Activated T-helper 17 cell treated with anti-CD3 and anti-CD28 coated beads, Interleukin-2, amount 50 U/mL, for 72 hours (primary cell): ENCODE measurements around the gene ACYP2. TPM values are rescaled to one million over a fixed set of nuclear protein-coding genes. Genes with fewer than 3 reads are reported as not detected.

Experiments
- ATAC-seq: fragments of 150-1000 bp; cut with Tn5 transposase; replicated peaks from 2 replicates; pipeline ENCODE4 v1.10.0; 2021; ENCODE audit warnings: mild to moderate bottlenecking, moderate library complexity
- H3K27ac Mint-ChIP-seq: one replicate; pipeline ENCODE4 v1.8.0; 2022; ENCODE audit warnings: mixed read lengths
- H3K27me3 Mint-ChIP-seq: one replicate; pipeline ENCODE4 v1.8.0; 2022; ENCODE audit warnings: mixed read lengths
- H3K36me3 Mint-ChIP-seq: one replicate; pipeline ENCODE4 v1.8.0; 2022; ENCODE audit warnings: low read depth, mild to moderate bottlenecking, mixed read lengths
- H3K4me1 Mint-ChIP-seq: one replicate; pipeline ENCODE4 v1.8.0; 2022; ENCODE audit warnings: mixed read lengths
- H3K4me3 Mint-ChIP-seq: one replicate; pipeline ENCODE4 v1.8.0; 2022; ENCODE audit warnings: mild to moderate bottlenecking, mixed read lengths
- H3K9me3 Mint-ChIP-seq: one replicate; pipeline ENCODE4 v1.8.0; 2022; ENCODE audit warnings: mixed read lengths
- total RNA-seq, 2 donors: library from RNA; stranded (reverse); gene quantifications; one replicate each; pipeline ENCODE4 v1.2.3, GENCODE V29; 2022

Gene ACYP2
- total RNA-seq, 2 donors from 2014 or later: 7.2 to 9.7 TPM

DNA sequence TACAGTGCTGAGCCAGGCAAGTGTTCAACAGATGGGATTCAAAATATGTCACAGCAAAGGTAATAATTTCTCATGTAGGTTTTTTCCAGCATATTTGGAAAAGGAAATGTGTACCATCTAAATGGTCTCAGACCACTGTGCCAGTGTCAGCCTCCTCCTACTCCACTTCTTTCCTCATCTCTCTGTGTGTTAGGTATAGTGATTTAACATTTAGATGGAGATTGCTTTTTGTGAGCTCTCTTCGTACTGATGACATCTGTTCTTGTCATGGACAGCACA is 221.5 kb downstream of the ACYP2 start:
- no peak overlapping the region for H3K27ac Mint-ChIP-seq

DNA sequence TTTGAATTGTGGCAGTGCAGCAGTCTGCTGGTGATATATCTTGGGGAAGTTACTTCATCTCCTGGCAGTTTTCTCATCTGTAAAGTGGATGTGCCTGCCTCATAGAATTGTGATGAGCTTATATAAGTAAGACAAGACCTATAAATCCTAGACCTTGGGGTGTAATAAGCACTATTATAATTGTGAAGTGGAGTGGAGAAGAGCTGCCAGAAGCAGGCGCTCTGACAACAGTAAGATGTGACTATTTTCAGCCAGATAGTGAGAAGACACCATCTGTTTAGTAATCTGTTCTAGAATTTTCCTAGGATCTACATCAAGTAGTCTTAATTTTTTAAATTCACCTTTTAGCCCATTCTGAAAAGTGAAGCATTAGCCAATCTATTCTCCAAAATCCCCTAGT is 226.2 kb downstream of the ACYP2 start:
- H3K36me3 Mint-ChIP-seq: no peaks in the 10 kb centered on the region
- no peak overlapping the region for H3K4me3 Mint-ChIP-seq
- no peak overlapping the region for H3K27ac Mint-ChIP-seq
- peaks cover 20% of the 10 kb centered on the region for H3K27me3 Mint-ChIP-seq
- no peaks in the 10 kb centered on the region for H3K9me3 Mint-ChIP-seq
- H3K4me1 Mint-ChIP-seq: no peaks in the 10 kb centered on the region
- no peak for ATAC-seq

More for the DNA sequence above, 221.5 kb downstream of the ACYP2 start:
- no peaks in the 10 kb centered on the region for H3K9me3 Mint-ChIP-seq
- no peaks in the 10 kb centered on the region for H3K36me3 Mint-ChIP-seq
- H3K27me3 Mint-ChIP-seq: peaks cover 6% of the 10 kb centered on the region
- H3K4me1 Mint-ChIP-seq: no peaks in the 10 kb centered on the region
- H3K4me3 Mint-ChIP-seq: no peak overlapping the region
- no peak for ATAC-seq

GRCh38 chr2:54342603-54343002 is 227.2 kb downstream of the ACYP2 start:
- H3K27me3 Mint-ChIP-seq: peaks cover 20% of the 10 kb centered on the region
- ATAC-seq: no peak
- H3K4me3 Mint-ChIP-seq: no peak overlapping the region
- H3K9me3 Mint-ChIP-seq: no peaks in the 10 kb centered on the region
- no peaks in the 10 kb centered on the region for H3K4me1 Mint-ChIP-seq
- no peak overlapping the region for H3K27ac Mint-ChIP-seq
- H3K36me3 Mint-ChIP-seq: no peaks in the 10 kb centered on the region

GRCh38 chr2:54347622-54348021 is 232.2 kb downstream of the ACYP2 start:
- no peak for ATAC-seq
- H3K27ac Mint-ChIP-seq: no peak overlapping the region

DNA sequence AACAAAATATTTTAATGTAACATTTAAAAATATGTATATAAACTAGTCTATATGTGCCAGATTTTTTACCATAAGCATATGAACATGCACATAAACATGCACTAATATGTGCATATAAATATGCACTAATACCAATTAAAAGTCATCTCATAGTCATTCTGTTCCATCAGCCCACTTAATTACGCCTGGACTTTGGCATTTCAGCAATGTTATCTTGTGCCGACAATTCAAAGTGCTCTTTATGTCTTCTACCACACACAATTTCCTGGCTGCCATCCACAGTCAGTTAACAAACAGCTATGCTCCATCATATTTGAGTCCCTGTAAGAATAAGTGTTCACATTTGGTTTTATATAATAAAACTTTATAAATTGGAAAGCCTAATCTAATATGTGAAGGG is 233.2 kb downstream of the ACYP2 start:
- Mint-ChIP-seq H3K9me3 (no peaks in the 10 kb centered on the region), H3K4me1 (no peaks in the 10 kb centered on the region), H3K27ac (no peak overlapping the region), H3K36me3 (no peaks in the 10 kb centered on the region), H3K4me3 (no peak overlapping the region), H3K27me3 (peaks cover 11% of the 10 kb centered on the region)
- no peak for ATAC-seq

More at GRCh38 chr2:54347622-54348021, 232.2 kb downstream of the ACYP2 start:
- H3K4me3 Mint-ChIP-seq: no peak overlapping the region
- no peaks in the 10 kb centered on the region for H3K36me3 Mint-ChIP-seq
- peaks cover 12% of the 10 kb centered on the region for H3K27me3 Mint-ChIP-seq
- no peaks in the 10 kb centered on the region for H3K9me3 Mint-ChIP-seq
- H3K4me1 Mint-ChIP-seq: no peaks in the 10 kb centered on the region

GRCh38 chr2:54350426-54350825 is 235.0 kb downstream of the ACYP2 start:
- Mint-ChIP-seq H3K4me1 (no peaks in the 10 kb centered on the region), H3K4me3 (no peak overlapping the region), H3K27me3 (peaks cover 5% of the 10 kb centered on the region), H3K36me3 (no peaks in the 10 kb centered on the region), H3K27ac (no peak overlapping the region), H3K9me3 (no peaks in the 10 kb centered on the region)
- no peak for ATAC-seq

- H3K9me3 Mint-ChIP-seq: no peaks in the 10 kb centered on the region
- H3K27me3 Mint-ChIP-seq: peaks cover 14% of the 10 kb centered on the region
- H3K27ac Mint-ChIP-seq: no peak overlapping the region
- ATAC-seq: no peak
- H3K4me3 Mint-ChIP-seq: no peak overlapping the region
- H3K36me3 Mint-ChIP-seq: no peaks in the 10 kb centered on the region
- no peaks in the 10 kb centered on the region for H3K4me1 Mint-ChIP-seq
These were observed 237.8 kb downstream of the ACYP2 start for GRCh38 chr2:54353216-54353615.

Other genes starting within 250 kb of the ACYP2 start
- 10 to 100 TPM; 30.9 to 47.9 TPM for gene PSME4, start 144.6 kb upstream of the ACYP2 start, total RNA-seq
- gene TSPYL6, start 140.6 kb downstream of the ACYP2 start, total RNA-seq: not detected